ENCODE results near the gene PSME2. TPM values are rescaled to one million over a fixed set of nuclear protein-coding genes. Genes with fewer than 3 reads are reported as not detected.

Gene PSME2
- total RNA-seq, 1 donor from 2014 or later = 26.9 TPM

DNA sequence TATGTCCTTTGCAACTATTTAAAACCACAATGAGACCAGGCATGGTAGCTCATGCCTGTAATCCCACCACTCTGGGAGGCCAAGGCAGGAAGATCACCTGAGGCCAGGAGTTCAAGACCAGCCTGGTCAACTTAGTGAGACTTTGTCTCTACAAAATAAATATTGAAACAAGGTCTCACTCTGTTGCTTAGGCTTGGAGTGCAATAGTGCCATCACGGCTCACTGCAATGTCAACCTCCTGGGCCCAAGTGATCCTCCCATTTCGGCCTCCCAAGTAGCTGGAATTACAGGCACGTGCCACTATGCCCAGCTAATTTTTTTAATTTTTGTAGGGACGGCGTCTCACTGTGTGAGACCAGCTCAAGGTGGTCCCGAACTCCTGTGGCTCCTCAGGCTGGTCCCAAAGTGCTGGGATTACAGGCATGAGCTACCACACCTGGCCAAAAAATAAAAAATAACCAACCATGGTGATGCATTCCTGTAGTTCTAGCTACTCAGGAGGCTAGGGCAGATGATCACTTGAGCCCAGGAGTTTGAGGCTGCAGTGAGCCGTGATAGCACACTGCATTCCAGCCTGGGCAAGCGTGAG is 16.9 kb downstream of the PSME2 start:
- peaks cover 1% of the 10 kb centered on the region for H3K36me3 ChIP-seq (ENCODE audit: control insufficient read depth, insufficient read depth, low read length)
- FAIRE-seq (no peak), DNase-seq (ENCODE audit: low read depth) (no peak)
- no peak overlapping the region for H3K4me3 ChIP-seq (ENCODE audit: low read depth, low read length)
- no peaks in the 10 kb centered on the region for H3K27me3 ChIP-seq (ENCODE audit: control insufficient read depth, insufficient read depth, low read length)
- TF ChIP-seq CTCF (IDR thresholded peaks at IDR 0.05; ENCODE audit: insufficient read depth, low read length, severe bottlenecking) = no peak

GRCh38 chr14:24127673-24128072 is 18.7 kb downstream of the PSME2 start:
- Histone ChIP-seq H3K36me3 (ENCODE audit: control insufficient read depth, insufficient read depth, low read length) (peaks cover 4% of the 10 kb centered on the region), H3K27me3 (ENCODE audit: control insufficient read depth, insufficient read depth, low read length) (no peaks in the 10 kb centered on the region), H3K4me3 (ENCODE audit: low read depth, low read length) (no peak overlapping the region)
- FAIRE-seq (no peak), DNase-seq (ENCODE audit: low read depth) (no peak)
- TF ChIP-seq CTCF (IDR thresholded peaks at IDR 0.05; ENCODE audit: insufficient read depth, low read length, severe bottlenecking) = no peak

GRCh38 chr14:24126939-24127338 is 19.5 kb downstream of the PSME2 start:
- TF ChIP-seq CTCF (IDR thresholded peaks at IDR 0.05; ENCODE audit: insufficient read depth, low read length, severe bottlenecking) = no peak
- DNase-seq (ENCODE audit: low read depth) (no peak), FAIRE-seq (no peak)

GRCh38 chr14:24123424-24124417 is 22.7 kb downstream of the PSME2 start:
- no peak for DNase-seq (ENCODE audit: low read depth)
- TF ChIP-seq CTCF (IDR thresholded peaks at IDR 0.05; ENCODE audit: insufficient read depth, low read length, severe bottlenecking) = no peak
- peaks cover 20% of the 10 kb centered on the region for H3K36me3 ChIP-seq (ENCODE audit: control insufficient read depth, insufficient read depth, low read length)
- no peak for FAIRE-seq
- no peaks in the 10 kb centered on the region for H3K27me3 ChIP-seq (ENCODE audit: control insufficient read depth, insufficient read depth, low read length)
- H3K4me3 ChIP-seq (ENCODE audit: low read depth, low read length) = no peak overlapping the region

More at GRCh38 chr14:24126939-24127338, 19.5 kb downstream of the PSME2 start:
- Histone ChIP-seq H3K36me3 (ENCODE audit: control insufficient read depth, insufficient read depth, low read length) (peaks cover 4% of the 10 kb centered on the region), H3K4me3 (ENCODE audit: low read depth, low read length) (no peak overlapping the region), H3K27me3 (ENCODE audit: control insufficient read depth, insufficient read depth, low read length) (no peaks in the 10 kb centered on the region)

GRCh38 chr14:24122898-24123297 is 23.5 kb downstream of the PSME2 start:
- peaks cover 25% of the 10 kb centered on the region for H3K36me3 ChIP-seq (ENCODE audit: control insufficient read depth, insufficient read depth, low read length)
- no peak for DNase-seq (ENCODE audit: low read depth)
- H3K4me3 ChIP-seq (ENCODE audit: low read depth, low read length) = no peak overlapping the region
- TF ChIP-seq CTCF (IDR thresholded peaks at IDR 0.05; ENCODE audit: insufficient read depth, low read length, severe bottlenecking) = no peak
- H3K27me3 ChIP-seq (ENCODE audit: control insufficient read depth, insufficient read depth, low read length) = no peaks in the 10 kb centered on the region
- no peak for FAIRE-seq

Data from bronchial epithelial cell (primary cell).